NT2/D1 (cell line): Measurements from ENCODE around the gene IFRD2.

Experiments used
- SUZ12 ChIP-seq: IDR thresholded peaks from 2 replicates; pipeline ENCODE4 v1.6.1; 2011; ENCODE audit not compliant: insufficient read length, insufficient read depth; ENCODE audit errors: extremely low read depth
- YY1 ChIP-seq: IDR thresholded peaks from 2 replicates; pipeline ENCODE4 v1.6.1; 2011; ENCODE audit not compliant: insufficient read length, insufficient read depth
- ZNF274 ChIP-seq: IDR thresholded peaks from 2 replicates; pipeline ENCODE4 v1.6.1; 2011; ENCODE audit warnings: mild to moderate bottlenecking, low read depth, low read length

GRCh38 chr3:50314816-50315215, 22.6 kb upstream of the IFRD2 start:
- TF ChIP-seq ZNF274 = no peak
- TF ChIP-seq YY1 = no peak
- TF ChIP-seq SUZ12 = no peak
